D721Med (cell line): ENCODE measurements around the gene FOXF2.

Experiments used
- DNase-seq: peaks from one replicate; pipeline ENCODE4 v3.0.0; 2011; ENCODE audit warnings: low spot score; ENCODE audit not compliant: insufficient read length
- FAIRE-seq: peaks from 2 replicates; lab custom pipeline; 2011; peaks lifted over from hg19 to GRCh38; lab: Jason Lieb, UNC
- CTCF ChIP-seq: IDR thresholded peaks from 2 replicates; pipeline ENCODE4 v1.5.1; 2012; ENCODE audit warnings: mild to moderate bottlenecking, control low read depth; ENCODE audit not compliant: insufficient read depth; ENCODE audit errors: missing control alignments

The FOXF2 gene

GRCh38 chr6:1439349-1439748, 50.0 kb downstream of the FOXF2 start:
- no peak for DNase-seq
- no peak for TF ChIP-seq CTCF
- no peak for FAIRE-seq

GRCh38 chr6:1442929-1443328, 53.6 kb downstream of the FOXF2 start:
- no peak for FAIRE-seq

More at GRCh38 chr6:1442929-1443328, 53.6 kb downstream of the FOXF2 start:
- no peak for DNase-seq
- no peak for TF ChIP-seq CTCF
